NCI-H446 treated with DMSO at 0.1 percent for 48 hours (cell line): ENCODE data around the gene PHACTR1.

Experiments
- DNase-seq: peaks from one replicate; lab custom pipeline; 2025; lab: John Stamatoyannopoulos, UW

Gene PHACTR1

GRCh38 chr6:12952318-12952717, 235.8 kb downstream of the PHACTR1 start:
- DNase-seq = no peak

- DNase-seq = no peak
Measured at GRCh38 chr6:12955956-12956355, 239.4 kb downstream of the PHACTR1 start.

- no peak for DNase-seq
Measured at GRCh38 chr6:12956991-12957320, 240.4 kb downstream of the PHACTR1 start.

GRCh38 chr6:12957321-12958051, 240.9 kb downstream of the PHACTR1 start:
- DNase-seq = no peak

- no peak for DNase-seq
Measured at GRCh38 chr6:12958052-12958706, 241.6 kb downstream of the PHACTR1 start.

GRCh38 chr6:12961761-12962160, 245.2 kb downstream of the PHACTR1 start:
- DNase-seq = no peak

GRCh38 chr6:12962529-12962928, 246.0 kb downstream of the PHACTR1 start:
- DNase-seq = no peak

- DNase-seq = no peak
Measured at GRCh38 chr6:12962987-12963386, 246.4 kb downstream of the PHACTR1 start.

GRCh38 chr6:12963567-12963966, 247.0 kb downstream of the PHACTR1 start:
- no peak for DNase-seq

- DNase-seq = no peak
Measured at GRCh38 chr6:12967686-12968085, 251.1 kb downstream of the PHACTR1 start.

- DNase-seq = no peak
Measured at GRCh38 chr6:12968290-12968689, 251.7 kb downstream of the PHACTR1 start.

- DNase-seq = no peak
Measured at GRCh38 chr6:12968839-12969558, 252.4 kb downstream of the PHACTR1 start.

GRCh38 chr6:12969966-12970365, 253.4 kb downstream of the PHACTR1 start:
- no peak for DNase-seq

- DNase-seq = no peak
Measured at GRCh38 chr6:12973386-12973785, 256.8 kb downstream of the PHACTR1 start.

- no peak for DNase-seq
Measured at GRCh38 chr6:12974551-12974950, 258.0 kb downstream of the PHACTR1 start.

- DNase-seq = no peak
Measured at GRCh38 chr6:12976366-12976765, 259.8 kb downstream of the PHACTR1 start.

- DNase-seq = no peak
Measured at GRCh38 chr6:12977206-12977605, 260.6 kb downstream of the PHACTR1 start.

- DNase-seq = no peak
Measured at GRCh38 chr6:12977806-12978205, 261.2 kb downstream of the PHACTR1 start.

- no peak for DNase-seq
Measured at GRCh38 chr6:12980741-12981140, 264.2 kb downstream of the PHACTR1 start.

- no peak for DNase-seq
Measured at GRCh38 chr6:12984776-12985175, 268.2 kb downstream of the PHACTR1 start.

GRCh38 chr6:12987783-12988182, 271.2 kb downstream of the PHACTR1 start:
- no peak for DNase-seq

- no peak for DNase-seq
Measured at GRCh38 chr6:12990162-12990561, 273.6 kb downstream of the PHACTR1 start.

- no peak for DNase-seq
Measured at GRCh38 chr6:12991435-12991834, 274.9 kb downstream of the PHACTR1 start.
